GM12878 (cell line): Measurements from ENCODE around the gene GRM5. TPM values are rescaled to one million over a fixed set of nuclear protein-coding genes. Genes with fewer than 3 reads are reported as not detected.

Source experiments
- BMI1 ChIP-seq: fragments of 450-650 bp; IDR thresholded peaks from 2 replicates; pipeline ENCODE4 v1.6.1; 2016; ENCODE audit warnings: mild to moderate bottlenecking, moderate library complexity, borderline replicate concordance
- CUX1 ChIP-seq: IDR thresholded peaks from 2 replicates; pipeline ENCODE4 v1.6.1; 2012; ENCODE audit warnings: improper control_type of control experiment, low read depth, low read length; ENCODE audit not compliant: insufficient replicate concordance
- E2F8 ChIP-seq: fragments of 450-650 bp; IDR thresholded peaks from 2 replicates; pipeline ENCODE4 v1.6.1; 2018; ENCODE audit warnings: mild to moderate bottlenecking, low read depth, moderate library complexity; ENCODE audit not compliant: partially characterized antibody
- IKZF1 ChIP-seq: fragments of 450-650 bp; conservative IDR thresholded peaks from 2 replicates; pipeline ENCODE4 v1.6.1; 2017; ENCODE audit warnings: antibody characterized with exemption, mild to moderate bottlenecking
- IRF5 ChIP-seq: fragments of 450-650 bp; IDR thresholded peaks from 2 replicates; pipeline ENCODE4 v1.6.1; 2017; ENCODE audit warnings: borderline replicate concordance
- JUNB ChIP-seq: IDR thresholded peaks from 2 replicates; pipeline ENCODE4 v1.6.1; 2016; ENCODE audit warnings: antibody characterized with exemption, mild to moderate bottlenecking
- KAT2A ChIP-seq: conservative IDR thresholded peaks from 2 replicates; pipeline ENCODE4 v1.6.1; 2011; ENCODE audit warnings: low read depth, low read length; ENCODE audit not compliant: control insufficient read depth
- MTA2 ChIP-seq: fragments of 450-650 bp; IDR thresholded peaks from 2 replicates; pipeline ENCODE4 v1.6.1; 2016; ENCODE audit warnings: low read depth, mild to moderate bottlenecking, moderate library complexity
- MYC ChIP-seq: IDR thresholded peaks from 2 replicates; pipeline ENCODE4 v1.6.1; 2011; ENCODE audit warnings: mild to moderate bottlenecking, low read length, moderate library complexity, inconsistent platforms; ENCODE audit not compliant: insufficient read depth, insufficient replicate concordance, insufficient read length, severe bottlenecking
- NKRF ChIP-seq: fragments of 450-650 bp; conservative IDR thresholded peaks from 2 replicates; pipeline ENCODE4 v1.6.1; 2017; ENCODE audit warnings: mild to moderate bottlenecking, moderate library complexity
- RELB ChIP-seq: fragments of 450-650 bp; IDR thresholded peaks from 2 replicates; pipeline ENCODE4 v1.6.1; 2017; ENCODE audit warnings: low read depth, mild to moderate bottlenecking, moderate library complexity
- RUNX3 ChIP-seq: IDR thresholded peaks from 2 replicates; pipeline ENCODE4 v1.6.1; 2012; ENCODE audit warnings: low read length, inconsistent platforms
- SREBF2 ChIP-seq: IDR thresholded peaks from 2 replicates; pipeline ENCODE4 v1.6.1; 2012; ENCODE audit warnings: mild to moderate bottlenecking, low read length
- TBL1XR1 ChIP-seq: IDR thresholded peaks from 2 replicates; pipeline ENCODE4 v1.6.1; 2012; ENCODE audit warnings: low read depth, low read length, improper control_type of control experiment
- ZNF274 ChIP-seq: IDR thresholded peaks from one replicate; pipeline ENCODE4 v1.8.0; 2011; ENCODE audit not compliant: insufficient read length, insufficient read depth
- ZZZ3 ChIP-seq: IDR thresholded peaks from 2 replicates; pipeline ENCODE4 v1.6.1; 2011; ENCODE audit warnings: low read depth; ENCODE audit not compliant: control insufficient read depth, insufficient read length
- polyA plus RNA-seq, 11 experiments: library from polyadenylated mRNA; depleted of rRNA in 4 of 11; unstranded in 6 of 11; stranded (reverse) in 5 of 11; fragments of >200 nt; fragmentation: Nextera tagmentation in 4 of 11; fragmentation: Illumina TruSeq in 1 of 11; extraction: Ambion mirVana in 4 of 11; extraction: Trizol in 1 of 11; gene quantifications; 1 replicate in 1 of 11; 2 replicates in 10 of 11; pipeline versions ENCODE4 v1.2.1 to v1.2.3, GENCODE V29; 2011 to 2016; ENCODE audit warnings: inconsistent platforms in 2 of 11, missing spikeins in 2 of 11, low read depth in 1 of 11
- total RNA-seq, 4 experiments: library from RNA; depleted of rRNA in 3 of 4; stranded (reverse); fragments of >200 nt in 3 of 4; fragmentation: Illumina TruSeq in 1 of 4; extraction: Trizol in 1 of 4; gene quantifications; 2 replicates each; pipeline versions ENCODE4 v1.2.1 to v1.2.3, GENCODE V29; 2013 to 2021

Gene GRM5
- total and polyA plus RNA-seq, 10 of the 15 experiments (the other 5 are each of a cell fraction or from before 2014, with no cell fraction given): not detected

- no peak for TF ChIP-seq E2F8
- TF ChIP-seq IKZF1: no peak
- no peak for TF ChIP-seq CUX1
- TF ChIP-seq NKRF: no peak
- TF ChIP-seq MTA2: no peak
- TF ChIP-seq KAT2A: no peak
- no peak for TF ChIP-seq BMI1
- TF ChIP-seq SREBF2: no peak
- TF ChIP-seq ZZZ3: no peak
- TF ChIP-seq MYC: no peak
- TF ChIP-seq RELB: no peak
- no peak for TF ChIP-seq JUNB
- peak; percentile 63 for TF ChIP-seq RUNX3
- TF ChIP-seq TBL1XR1: no peak
- TF ChIP-seq IRF5: no peak
- TF ChIP-seq ZNF274: no peak
Measured at GRCh38 chr11:88543902-88544655, 521.7 kb downstream of the GRM5 start (continued).
